HEK293T (cell line): ENCODE measurements around the gene VCX3A.

Experiments
- ARNT ChIP-seq: fragments of 450-650 bp; IDR thresholded peaks from 2 replicates; pipeline ENCODE4 v1.6.1; 2017; ENCODE audit warnings: mild to moderate bottlenecking
- BHLHE40 ChIP-seq: fragments of 450-650 bp; IDR thresholded peaks from 2 replicates; pipeline ENCODE4 v1.6.1; 2016; ENCODE audit warnings: mild to moderate bottlenecking, moderate library complexity, borderline replicate concordance
- ELF4 ChIP-seq: fragments of 450-650 bp; IDR thresholded peaks from 2 replicates; pipeline ENCODE4 v1.6.1; 2017; ENCODE audit warnings: antibody characterized with exemption
- FOXA1 ChIP-seq: fragments of 450-650 bp; IDR thresholded peaks from 2 replicates; pipeline ENCODE4 v1.6.1; 2016; ENCODE audit warnings: mild to moderate bottlenecking
- FOXK2 ChIP-seq: fragments of 450-650 bp; IDR thresholded peaks from 2 replicates; pipeline ENCODE4 v1.6.1; 2016; ENCODE audit warnings: mild to moderate bottlenecking
- FOXM1 ChIP-seq: fragments of 450-650 bp; IDR thresholded peaks from 2 replicates; pipeline ENCODE4 v1.6.1; 2017; ENCODE audit warnings: mild to moderate bottlenecking, borderline replicate concordance
- HDGF ChIP-seq: fragments of 450-650 bp; IDR thresholded peaks from 2 replicates; pipeline ENCODE4 v1.6.1; 2017; ENCODE audit warnings: antibody characterized with exemption, borderline replicate concordance
- LEF1 ChIP-seq: fragments of 450-650 bp; IDR thresholded peaks from 2 replicates; pipeline ENCODE4 v1.6.1; 2017; ENCODE audit warnings: mild to moderate bottlenecking, borderline replicate concordance
- NFRKB ChIP-seq: fragments of 450-650 bp; IDR thresholded peaks from 2 replicates; pipeline ENCODE4 v1.6.1; 2016; ENCODE audit warnings: mild to moderate bottlenecking, moderate library complexity
- SP1 ChIP-seq: fragments of 450-650 bp; IDR thresholded peaks from 2 replicates; pipeline ENCODE4 v1.6.1; 2017
- SUZ12 ChIP-seq: fragments of 450-650 bp; IDR thresholded peaks from 2 replicates; pipeline ENCODE4 v1.6.1; 2016; ENCODE audit warnings: mild to moderate bottlenecking
- TARDBP ChIP-seq: fragments of 450-650 bp; IDR thresholded peaks from 2 replicates; pipeline ENCODE4 v1.6.1; 2016
- ZNF384 ChIP-seq: fragments of 450-650 bp; IDR thresholded peaks from 2 replicates; pipeline ENCODE4 v1.6.1; 2016
- TF ChIP-seq, protein P1 (sequence below): fragments of 450-650 bp; IDR thresholded peaks from 2 replicates; pipeline ENCODE4 v1.6.1; 2016

GRCh38 chrX:6506444-6506843 is 28.5 kb downstream of the VCX3A start:
- TF ChIP-seq FOXM1 (no peak), SP1 (no peak), TARDBP (no peak), NFRKB (no peak), ARNT (no peak), HDGF (no peak), BHLHE40 (no peak), ZNF384 (no peak), FOXA1 (no peak), FOXK2 (no peak), LEF1 (no peak), ELF4 (no peak), SUZ12 (no peak)
- TF ChIP-seq, protein P1, sequence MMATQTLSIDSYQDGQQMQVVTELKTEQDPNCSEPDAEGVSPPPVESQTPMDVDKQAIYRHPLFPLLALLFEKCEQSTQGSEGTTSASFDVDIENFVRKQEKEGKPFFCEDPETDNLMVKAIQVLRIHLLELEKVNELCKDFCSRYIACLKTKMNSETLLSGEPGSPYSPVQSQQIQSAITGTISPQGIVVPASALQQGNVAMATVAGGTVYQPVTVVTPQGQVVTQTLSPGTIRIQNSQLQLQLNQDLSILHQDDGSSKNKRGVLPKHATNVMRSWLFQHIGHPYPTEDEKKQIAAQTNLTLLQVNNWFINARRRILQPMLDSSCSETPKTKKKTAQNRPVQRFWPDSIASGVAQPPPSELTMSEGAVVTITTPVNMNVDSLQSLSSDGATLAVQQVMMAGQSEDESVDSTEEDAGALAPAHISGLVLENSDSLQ = no peak
